OCI-LY7 (cell line): ENCODE results near the gene LPP. TPM values are rescaled to one million over a fixed set of nuclear protein-coding genes. Genes with fewer than 3 reads are reported as not detected.

Experiments used
- BruUV-seq: library from RNA; stranded (reverse); fragments of 400-500 nt; replicated peaks from 2 replicates; lab custom pipeline; 2021; lab: Mats Ljungman, UMichigan
- CTCF ChIA-PET: fragments of 300-600 bp; sonication (Branson Sonifier 250); formaldehyde crosslinking; loops from one replicate; lab custom pipeline; 2022; ENCODE audit warnings: antibody characterized with exemption; ENCODE audit not compliant: unreplicated experiment; lab: Charles Lee
- POLR2A ChIA-PET: fragments of 300-600 bp; sonication (Branson Sonifier 250); formaldehyde crosslinking; loops from one replicate; lab custom pipeline; 2022; ENCODE audit warnings: antibody characterized with exemption; lab: Charles Lee
- DNase-seq: peaks from one replicate; pipeline ENCODE4 v3.0.0-alpha.2; 2015; ENCODE audit warnings: low spot score
- H2AFZ ChIP-seq: fragments of 200-600 bp; sonication (generic), shearing (Covaris generic); 2 replicates; pipeline ENCODE4 v1.6.1; 2014; ENCODE audit warnings: mild to moderate bottlenecking, antibody characterized with exemption, low read length, moderate library complexity
- H3K27ac ChIP-seq: fragments of 200-600 bp; sonication (generic); 2 replicates; pipeline ENCODE4 v1.5.1; 2014; ENCODE audit warnings: mixed run types, low read depth, mild to moderate bottlenecking, moderate library complexity, low read length, inconsistent platforms; ENCODE audit not compliant: poor library complexity, severe bottlenecking
- H3K36me3 ChIP-seq: fragments of 200-600 bp; sonication (generic); 2 replicates; pipeline ENCODE4 v1.6.1; 2014; ENCODE audit warnings: mild to moderate bottlenecking, antibody characterized with exemption, low read length, moderate library complexity, mixed read lengths; ENCODE audit not compliant: insufficient read depth
- H3K4me1 ChIP-seq: fragments of 200-600 bp; sonication (generic); 2 replicates; pipeline ENCODE4 v1.5.1; 2014; ENCODE audit warnings: mild to moderate bottlenecking, low read length; ENCODE audit not compliant: insufficient read depth, poor library complexity, severe bottlenecking
- H3K4me2 ChIP-seq: fragments of 200-600 bp; sonication (generic); 2 replicates; pipeline ENCODE4 v1.6.1; 2014; ENCODE audit warnings: mild to moderate bottlenecking, low read length
- H3K4me3 ChIP-seq: fragments of 200-600 bp; sonication (generic); 2 replicates; pipeline ENCODE4 v1.5.1; 2014; ENCODE audit warnings: mild to moderate bottlenecking, low read depth, low read length; ENCODE audit not compliant: poor library complexity, severe bottlenecking
- H3K79me2 ChIP-seq: fragments of 200-600 bp; sonication (generic); 2 replicates; pipeline ENCODE4 v1.6.1; 2016; ENCODE audit warnings: low read depth, mild to moderate bottlenecking, low read length, moderate library complexity, mixed read lengths; ENCODE audit not compliant: insufficient read depth
- H3K9me2 ChIP-seq: fragments of 200-600 bp; sonication (generic); 2 replicates; pipeline ENCODE4 v1.6.1; 2016; ENCODE audit warnings: mild to moderate bottlenecking, low read length, mixed read lengths; ENCODE audit not compliant: insufficient read depth
- H3K9me3 ChIP-seq: fragments of 200-600 bp; sonication (generic); 2 replicates; pipeline ENCODE4 v1.6.1; 2014; ENCODE audit warnings: mild to moderate bottlenecking, mixed run types, low read length, mixed read lengths
- H4K20me1 ChIP-seq: fragments of 200-600 bp; sonication (generic); 2 replicates; pipeline ENCODE4 v1.6.1; 2014; ENCODE audit warnings: mild to moderate bottlenecking, antibody characterized with exemption, low read length, moderate library complexity, mixed read lengths; ENCODE audit not compliant: insufficient read depth
- EZH2phosphoT487 ChIP-seq: fragments of 200-600 bp; sonication (generic); IDR thresholded peaks from 2 replicates; pipeline ENCODE4 v1.6.1; 2018; ENCODE audit warnings: low read depth, borderline replicate concordance, mild to moderate bottlenecking, mixed run types, antibody characterized with exemption, low read length, moderate library complexity, mixed read lengths
- intact Hi-C: fragments of 100-400 bp; cut with micrococcal nuclease; formaldehyde crosslinking; loops from one replicate; pipeline ENCODE4 v1.10.0; 2022; ENCODE audit not compliant: unreplicated experiment
- total RNA-seq, 2 experiments: library from RNA; depleted of rRNA in 1 of 2; stranded (reverse); fragments of >200 nt in 1 of 2; shearing (Covaris generic) in 1 of 2; gene quantifications; 2 replicates each; pipeline ENCODE4 v1.2.3, GENCODE V29; 2014 to 2022
- TF ChIP-seq, protein P1 (sequence below): fragments of 200-600 bp; sonication (generic); conservative IDR thresholded peaks from 2 replicates; pipeline ENCODE4 v1.5.1; 2014; ENCODE audit warnings: mild to moderate bottlenecking, antibody characterized with exemption, low read length, moderate library complexity, mixed read lengths

The LPP gene
- total RNA-seq, 2 experiments from 2014 or later: 10.9 to 119 TPM

DNA sequence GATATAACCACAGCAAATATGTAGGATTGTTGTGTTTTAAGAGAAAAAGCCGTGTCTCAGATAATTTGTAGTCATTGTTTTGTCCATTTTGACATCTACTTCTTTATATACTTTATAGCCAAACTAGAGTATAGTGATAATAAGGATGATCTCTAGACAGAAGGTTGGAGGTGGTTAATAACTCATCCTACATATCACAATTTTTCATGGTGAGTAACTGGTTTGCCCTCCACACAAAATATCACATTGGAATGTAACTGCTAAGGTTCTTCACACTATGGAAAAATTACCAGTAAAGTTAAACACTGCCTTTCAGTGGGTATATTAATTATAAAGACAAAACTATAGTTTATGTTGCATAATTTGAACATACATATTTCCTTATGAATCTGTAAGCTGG is 380.7 kb downstream of the LPP start:
- POLR2A ChIA-PET: interaction anchor here (1.2 kb wide), 1 partner anchor 13 kb away, joined by 4 read pairs; no protein-coding TSS in a partner anchor
- Histone ChIP-seq H3K9me2 (no peaks in the 10 kb centered on the region), H2AFZ (no peak overlapping the region), H4K20me1 (no peaks in the 10 kb centered on the region), H3K36me3 (no peaks in the 10 kb centered on the region), H3K9me3 (no peaks in the 10 kb centered on the region), H3K4me3 (no peak overlapping the region), H3K4me1 (no peaks in the 10 kb centered on the region), H3K27ac (no peak overlapping the region), H3K4me2 (no peak overlapping the region), H3K79me2 (no peaks in the 10 kb centered on the region)
- CTCF ChIA-PET: no interaction called here
- no TSS peak for BruUV-seq
- TF ChIP-seq, protein P1, sequence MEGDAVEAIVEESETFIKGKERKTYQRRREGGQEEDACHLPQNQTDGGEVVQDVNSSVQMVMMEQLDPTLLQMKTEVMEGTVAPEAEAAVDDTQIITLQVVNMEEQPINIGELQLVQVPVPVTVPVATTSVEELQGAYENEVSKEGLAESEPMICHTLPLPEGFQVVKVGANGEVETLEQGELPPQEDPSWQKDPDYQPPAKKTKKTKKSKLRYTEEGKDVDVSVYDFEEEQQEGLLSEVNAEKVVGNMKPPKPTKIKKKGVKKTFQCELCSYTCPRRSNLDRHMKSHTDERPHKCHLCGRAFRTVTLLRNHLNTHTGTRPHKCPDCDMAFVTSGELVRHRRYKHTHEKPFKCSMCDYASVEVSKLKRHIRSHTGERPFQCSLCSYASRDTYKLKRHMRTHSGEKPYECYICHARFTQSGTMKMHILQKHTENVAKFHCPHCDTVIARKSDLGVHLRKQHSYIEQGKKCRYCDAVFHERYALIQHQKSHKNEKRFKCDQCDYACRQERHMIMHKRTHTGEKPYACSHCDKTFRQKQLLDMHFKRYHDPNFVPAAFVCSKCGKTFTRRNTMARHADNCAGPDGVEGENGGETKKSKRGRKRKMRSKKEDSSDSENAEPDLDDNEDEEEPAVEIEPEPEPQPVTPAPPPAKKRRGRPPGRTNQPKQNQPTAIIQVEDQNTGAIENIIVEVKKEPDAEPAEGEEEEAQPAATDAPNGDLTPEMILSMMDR: no peak
- no peak for TF ChIP-seq EZH2phosphoT487
- intact Hi-C loops: no loop called here
- no peak for DNase-seq

DNA sequence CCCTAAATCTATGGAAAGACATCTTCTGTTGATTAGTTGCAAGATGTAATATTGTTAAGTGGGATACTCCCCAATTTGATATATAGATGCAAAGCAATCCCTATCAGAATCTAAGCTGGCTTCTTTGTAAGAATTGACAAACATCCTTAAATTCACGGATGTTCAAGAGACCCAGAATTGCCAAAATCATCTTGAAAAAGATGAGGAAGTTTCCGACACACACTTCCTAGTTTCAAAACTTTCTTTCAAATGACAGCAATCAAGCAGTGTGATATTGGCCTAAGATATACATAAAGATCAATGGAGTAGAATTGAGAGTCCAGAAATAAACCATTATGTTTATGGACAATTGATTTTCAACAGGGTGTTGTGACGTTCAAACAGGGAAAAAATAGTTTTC is 383.6 kb downstream of the LPP start:
- H3K9me2 ChIP-seq: no peaks in the 10 kb centered on the region
- intact Hi-C loops: no loop called here
- BruUV-seq: no TSS peak
- no peaks in the 10 kb centered on the region for H3K79me2 ChIP-seq
- H3K4me3 ChIP-seq: no peak overlapping the region
- ChIA-PET POLR2A (no interaction called here), CTCF (no interaction called here)
- TF ChIP-seq, protein P1: no peak
- TF ChIP-seq EZH2phosphoT487: no peak
- H3K4me2 ChIP-seq: no peak overlapping the region
- no peak overlapping the region for H3K27ac ChIP-seq
- H4K20me1 ChIP-seq: no peaks in the 10 kb centered on the region
- H3K36me3 ChIP-seq: no peaks in the 10 kb centered on the region
- no peak for DNase-seq
- no peaks in the 10 kb centered on the region for H3K4me1 ChIP-seq
- H2AFZ ChIP-seq: no peak overlapping the region
- no peaks in the 10 kb centered on the region for H3K9me3 ChIP-seq

DNA sequence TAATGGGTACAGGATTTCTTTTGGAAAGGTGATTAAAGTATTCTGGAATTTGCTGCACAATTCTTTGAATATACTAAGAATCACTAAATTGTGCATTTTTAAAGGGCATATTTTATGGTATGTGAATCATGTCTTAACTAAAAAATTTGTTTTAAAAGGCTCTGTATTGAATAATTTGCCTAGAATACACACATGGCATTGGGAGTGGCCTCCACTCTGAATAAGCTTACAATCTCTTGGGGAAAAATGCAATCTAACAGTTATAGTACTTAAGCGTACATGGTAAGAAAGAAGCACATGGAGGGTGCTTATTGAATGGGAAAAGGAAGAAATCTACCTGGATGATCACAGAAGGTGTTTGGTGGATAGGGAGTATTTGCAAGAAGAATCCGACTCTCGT is 385.1 kb downstream of the LPP start:
- Histone ChIP-seq H3K9me2 (no peaks in the 10 kb centered on the region), H3K4me2 (no peak overlapping the region), H3K4me1 (no peaks in the 10 kb centered on the region), H4K20me1 (no peaks in the 10 kb centered on the region), H3K79me2 (no peaks in the 10 kb centered on the region), H2AFZ (no peak overlapping the region), H3K36me3 (no peaks in the 10 kb centered on the region), H3K9me3 (no peaks in the 10 kb centered on the region), H3K4me3 (no peak overlapping the region), H3K27ac (no peak overlapping the region)
- TF ChIP-seq, protein P1: no peak
- no peak for TF ChIP-seq EZH2phosphoT487
- BruUV-seq: no TSS peak
- POLR2A ChIA-PET: no interaction called here
- CTCF ChIA-PET: no interaction called here
- DNase-seq: no peak
- intact Hi-C loops: no loop called here
